ENCODE measurements around the gene LRRC32.

- TF ChIP-seq ELF4 (IDR thresholded peaks at IDR 0.05) (no peak), LEF1 (IDR thresholded peaks at IDR 0.05; ENCODE audit: borderline replicate concordance) (no peak), CTBP1 (IDR thresholded peaks at IDR 0.05; ENCODE audit: borderline replicate concordance) (no peak), FOXK2 (IDR thresholded peaks at IDR 0.05) (no peak), L3MBTL2 (conservative IDR thresholded peaks at IDR 0.05) (no peak), BHLHE40 (IDR thresholded peaks at IDR 0.05; ENCODE audit: borderline replicate concordance) (no peak), FOXM1 (IDR thresholded peaks at IDR 0.05; ENCODE audit: borderline replicate concordance) (no peak), SP1 (IDR thresholded peaks at IDR 0.05) (no peak), PKNOX1 (IDR thresholded peaks at IDR 0.05) (no peak), ARNT (IDR thresholded peaks at IDR 0.05) (no peak), NFRKB (IDR thresholded peaks at IDR 0.05) (no peak), ZNF384 (IDR thresholded peaks at IDR 0.05) (no peak), HDGF (IDR thresholded peaks at IDR 0.05; ENCODE audit: borderline replicate concordance) (no peak)
These were observed 43.6 kb downstream of the LRRC32 start for GRCh38 chr11:76626921-76627401.

Data from HEK293T (cell line).